HEK293 (cell line): ENCODE measurements around the gene MUC13.

ENCODE experiments used
- CTCF ChIP-seq: fragments of 450-650 bp; formaldehyde crosslinking; IDR thresholded peaks from 2 replicates; pipeline ENCODE4 v1.5.1; 2016; ENCODE audit warnings: missing biosample characterization, missing genetic modification characterization
- KLF1 ChIP-seq: fragments of 450-650 bp; formaldehyde crosslinking; IDR thresholded peaks from 2 replicates; pipeline ENCODE4 v1.5.1; 2016; ENCODE audit warnings: missing biosample characterization, missing genetic modification characterization
- ZBTB1 ChIP-seq: fragments of 450-650 bp; formaldehyde crosslinking; IDR thresholded peaks from 2 replicates; pipeline ENCODE4 v1.5.1; 2016; ENCODE audit warnings: missing biosample characterization, missing genetic modification characterization
- ZEB2 ChIP-seq: fragments of 450-650 bp; formaldehyde crosslinking; IDR thresholded peaks from 2 replicates; pipeline ENCODE4 v1.5.1; 2016; ENCODE audit warnings: missing biosample characterization, missing genetic modification characterization
- ZNF10 ChIP-seq: fragments of 450-650 bp; formaldehyde crosslinking; IDR thresholded peaks from 2 replicates; pipeline ENCODE4 v1.5.1; 2017; ENCODE audit warnings: missing biosample characterization, missing genetic modification characterization
- ZNF239 ChIP-seq: fragments of 450-650 bp; formaldehyde crosslinking; IDR thresholded peaks from 2 replicates; pipeline ENCODE4 v1.5.1; 2016; ENCODE audit warnings: missing biosample characterization, missing genetic modification characterization
- ZNF639 ChIP-seq: fragments of 450-650 bp; formaldehyde crosslinking; IDR thresholded peaks from 2 replicates; pipeline ENCODE4 v1.5.1; 2016; ENCODE audit warnings: missing biosample characterization, missing genetic modification characterization
- ZNF777 ChIP-seq: fragments of 450-650 bp; formaldehyde crosslinking; IDR thresholded peaks from 2 replicates; pipeline ENCODE4 v1.5.1; 2017; ENCODE audit warnings: missing biosample characterization, missing genetic modification characterization, borderline replicate concordance

GRCh38 chr3:124982855-124983254, 48.3 kb upstream of the MUC13 start:
- TF ChIP-seq KLF1 (tag by site-specific recombination): no peak
- no peak for TF ChIP-seq ZNF777 (tag by site-specific recombination)
- no peak for TF ChIP-seq ZEB2 (tag by site-specific recombination)
- no peak for TF ChIP-seq ZNF239 (tag by site-specific recombination)
- no peak for TF ChIP-seq ZNF639 (tag by site-specific recombination)
- no peak for TF ChIP-seq ZBTB1 (tag by site-specific recombination)
- TF ChIP-seq ZNF10: no peak
- TF ChIP-seq CTCF (tag by site-specific recombination): no peak
